ENCODE measurements around the gene SMYD3. TPM values are rescaled to one million over a fixed set of nuclear protein-coding genes. Genes with fewer than 3 reads are reported as not detected.

The SMYD3 gene
- total and polyA plus RNA-seq, 2 of the 13 experiments (the other 11 are each of a cell fraction or from before 2014, with no cell fraction given), result 27.7 to 35.8 TPM

DNA sequence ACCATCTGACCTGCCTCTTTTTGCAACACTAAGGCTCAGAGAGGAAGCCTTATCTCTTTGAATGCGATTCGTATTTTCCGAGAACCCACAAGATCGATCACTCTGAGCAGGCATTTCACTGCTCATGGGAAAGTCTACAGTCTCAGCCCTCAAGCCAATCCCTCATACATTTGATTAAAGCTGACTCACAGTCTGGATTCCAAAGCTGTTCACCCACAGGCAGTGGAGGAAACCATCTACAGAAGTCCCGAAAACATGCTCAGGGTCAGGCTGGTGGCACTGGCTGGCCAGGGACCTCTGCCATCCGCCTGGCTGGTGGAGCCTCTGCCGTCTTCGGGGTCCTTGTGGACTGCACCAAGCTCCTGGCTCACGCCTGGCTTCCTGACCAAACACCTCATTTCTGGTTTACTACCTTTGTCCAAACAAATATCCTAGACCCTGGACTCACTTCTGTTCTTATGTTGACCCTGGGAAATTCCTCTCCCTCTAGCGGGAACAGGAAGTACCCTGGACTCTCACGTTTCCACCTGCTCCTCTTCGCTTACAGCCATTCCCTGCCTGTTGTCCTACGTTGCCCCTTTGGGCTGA lies 650.0 kb downstream of the SMYD3 start (continued):
- TF ChIP-seq, protein P1, sequence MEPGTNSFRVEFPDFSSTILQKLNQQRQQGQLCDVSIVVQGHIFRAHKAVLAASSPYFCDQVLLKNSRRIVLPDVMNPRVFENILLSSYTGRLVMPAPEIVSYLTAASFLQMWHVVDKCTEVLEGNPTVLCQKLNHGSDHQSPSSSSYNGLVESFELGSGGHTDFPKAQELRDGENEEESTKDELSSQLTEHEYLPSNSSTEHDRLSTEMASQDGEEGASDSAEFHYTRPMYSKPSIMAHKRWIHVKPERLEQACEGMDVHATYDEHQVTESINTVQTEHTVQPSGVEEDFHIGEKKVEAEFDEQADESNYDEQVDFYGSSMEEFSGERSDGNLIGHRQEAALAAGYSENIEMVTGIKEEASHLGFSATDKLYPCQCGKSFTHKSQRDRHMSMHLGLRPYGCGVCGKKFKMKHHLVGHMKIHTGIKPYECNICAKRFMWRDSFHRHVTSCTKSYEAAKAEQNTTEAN (CRISPR knock-in tag; conservative IDR thresholded peaks at IDR 0.05), result no peak
- no peak for TF ChIP-seq ZNF337 (CRISPR knock-in tag; IDR thresholded peaks at IDR 0.05; ENCODE audit: borderline replicate concordance, low read depth)
- TF ChIP-seq, protein P2, sequence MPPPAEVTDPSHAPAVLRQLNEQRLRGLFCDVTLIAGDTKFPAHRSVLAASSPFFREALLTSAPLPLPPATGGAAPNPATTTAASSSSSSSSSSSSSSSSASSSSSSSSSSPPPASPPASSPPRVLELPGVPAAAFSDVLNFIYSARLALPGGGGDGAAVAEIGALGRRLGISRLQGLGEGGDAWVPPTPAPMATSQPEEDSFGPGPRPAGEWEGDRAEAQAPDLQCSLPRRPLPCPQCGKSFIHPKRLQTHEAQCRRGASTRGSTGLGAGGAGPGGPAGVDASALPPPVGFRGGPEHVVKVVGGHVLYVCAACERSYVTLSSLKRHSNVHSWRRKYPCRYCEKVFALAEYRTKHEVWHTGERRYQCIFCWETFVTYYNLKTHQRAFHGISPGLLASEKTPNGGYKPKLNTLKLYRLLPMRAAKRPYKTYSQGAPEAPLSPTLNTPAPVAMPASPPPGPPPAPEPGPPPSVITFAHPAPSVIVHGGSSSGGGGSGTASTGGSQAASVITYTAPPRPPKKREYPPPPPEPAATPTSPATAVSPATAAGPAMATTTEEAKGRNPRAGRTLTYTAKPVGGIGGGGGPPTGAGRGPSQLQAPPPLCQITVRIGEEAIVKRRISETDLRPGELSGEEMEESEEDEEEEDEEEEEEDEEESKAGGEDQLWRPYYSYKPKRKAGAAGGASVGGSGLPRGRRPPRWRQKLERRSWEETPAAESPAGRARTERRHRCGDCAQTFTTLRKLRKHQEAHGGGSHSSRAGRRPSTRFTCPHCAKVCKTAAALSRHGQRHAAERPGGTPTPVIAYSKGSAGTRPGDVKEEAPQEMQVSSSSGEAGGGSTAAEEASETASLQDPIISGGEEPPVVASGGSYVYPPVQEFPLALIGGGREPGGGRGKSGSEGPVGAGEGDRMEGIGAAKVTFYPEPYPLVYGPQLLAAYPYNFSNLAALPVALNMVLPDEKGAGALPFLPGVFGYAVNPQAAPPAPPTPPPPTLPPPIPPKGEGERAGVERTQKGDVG (CRISPR knock-in tag; IDR thresholded peaks at IDR 0.05; ENCODE audit: borderline replicate concordance), result no peak
- TF ChIP-seq, protein P3, sequence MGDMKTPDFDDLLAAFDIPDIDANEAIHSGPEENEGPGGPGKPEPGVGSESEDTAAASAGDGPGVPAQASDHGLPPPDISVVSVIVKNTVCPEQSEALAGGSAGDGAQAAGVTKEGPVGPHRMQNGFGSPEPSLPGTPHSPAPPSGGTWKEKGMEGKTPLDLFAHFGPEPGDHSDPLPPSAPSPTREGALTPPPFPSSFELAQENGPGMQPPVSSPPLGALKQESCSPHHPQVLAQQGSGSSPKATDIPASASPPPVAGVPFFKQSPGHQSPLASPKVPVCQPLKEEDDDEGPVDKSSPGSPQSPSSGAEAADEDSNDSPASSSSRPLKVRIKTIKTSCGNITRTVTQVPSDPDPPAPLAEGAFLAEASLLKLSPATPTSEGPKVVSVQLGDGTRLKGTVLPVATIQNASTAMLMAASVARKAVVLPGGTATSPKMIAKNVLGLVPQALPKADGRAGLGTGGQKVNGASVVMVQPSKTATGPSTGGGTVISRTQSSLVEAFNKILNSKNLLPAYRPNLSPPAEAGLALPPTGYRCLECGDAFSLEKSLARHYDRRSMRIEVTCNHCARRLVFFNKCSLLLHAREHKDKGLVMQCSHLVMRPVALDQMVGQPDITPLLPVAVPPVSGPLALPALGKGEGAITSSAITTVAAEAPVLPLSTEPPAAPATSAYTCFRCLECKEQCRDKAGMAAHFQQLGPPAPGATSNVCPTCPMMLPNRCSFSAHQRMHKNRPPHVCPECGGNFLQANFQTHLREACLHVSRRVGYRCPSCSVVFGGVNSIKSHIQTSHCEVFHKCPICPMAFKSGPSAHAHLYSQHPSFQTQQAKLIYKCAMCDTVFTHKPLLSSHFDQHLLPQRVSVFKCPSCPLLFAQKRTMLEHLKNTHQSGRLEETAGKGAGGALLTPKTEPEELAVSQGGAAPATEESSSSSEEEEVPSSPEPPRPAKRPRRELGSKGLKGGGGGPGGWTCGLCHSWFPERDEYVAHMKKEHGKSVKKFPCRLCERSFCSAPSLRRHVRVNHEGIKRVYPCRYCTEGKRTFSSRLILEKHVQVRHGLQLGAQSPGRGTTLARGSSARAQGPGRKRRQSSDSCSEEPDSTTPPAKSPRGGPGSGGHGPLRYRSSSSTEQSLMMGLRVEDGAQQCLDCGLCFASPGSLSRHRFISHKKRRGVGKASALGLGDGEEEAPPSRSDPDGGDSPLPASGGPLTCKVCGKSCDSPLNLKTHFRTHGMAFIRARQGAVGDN (CRISPR knock-in tag; IDR thresholded peaks at IDR 0.05), result peak; percentile 87
- TF ChIP-seq SIX4 (CRISPR knock-in tag; IDR thresholded peaks at IDR 0.05), result 0 out of 2 replicates have a peak, but pooled peaks have one; percentile 21
- no peak for TF ChIP-seq FIP1L1 (IDR thresholded peaks at IDR 0.05; ENCODE audit: borderline replicate concordance, insufficient read depth, low read depth, low read length)
- no peak for TF ChIP-seq ELF4 (CRISPR knock-in tag; IDR thresholded peaks at IDR 0.05; ENCODE audit: borderline replicate concordance)
- TF ChIP-seq HNF4G (IDR thresholded peaks at IDR 0.05; ENCODE audit: borderline replicate concordance, low read depth, low read length), result peak; percentile 51; the same call in 1 of the 2 replicates
- TF ChIP-seq HNF4G (CRISPR knock-in tag; IDR thresholded peaks at IDR 0.05; ENCODE audit: borderline replicate concordance, low read depth), result no peak
- TF ChIP-seq ZNF432 (CRISPR knock-in tag; IDR thresholded peaks at IDR 0.05; ENCODE audit: borderline replicate concordance), result no peak
- TF ChIP-seq, protein P4, sequence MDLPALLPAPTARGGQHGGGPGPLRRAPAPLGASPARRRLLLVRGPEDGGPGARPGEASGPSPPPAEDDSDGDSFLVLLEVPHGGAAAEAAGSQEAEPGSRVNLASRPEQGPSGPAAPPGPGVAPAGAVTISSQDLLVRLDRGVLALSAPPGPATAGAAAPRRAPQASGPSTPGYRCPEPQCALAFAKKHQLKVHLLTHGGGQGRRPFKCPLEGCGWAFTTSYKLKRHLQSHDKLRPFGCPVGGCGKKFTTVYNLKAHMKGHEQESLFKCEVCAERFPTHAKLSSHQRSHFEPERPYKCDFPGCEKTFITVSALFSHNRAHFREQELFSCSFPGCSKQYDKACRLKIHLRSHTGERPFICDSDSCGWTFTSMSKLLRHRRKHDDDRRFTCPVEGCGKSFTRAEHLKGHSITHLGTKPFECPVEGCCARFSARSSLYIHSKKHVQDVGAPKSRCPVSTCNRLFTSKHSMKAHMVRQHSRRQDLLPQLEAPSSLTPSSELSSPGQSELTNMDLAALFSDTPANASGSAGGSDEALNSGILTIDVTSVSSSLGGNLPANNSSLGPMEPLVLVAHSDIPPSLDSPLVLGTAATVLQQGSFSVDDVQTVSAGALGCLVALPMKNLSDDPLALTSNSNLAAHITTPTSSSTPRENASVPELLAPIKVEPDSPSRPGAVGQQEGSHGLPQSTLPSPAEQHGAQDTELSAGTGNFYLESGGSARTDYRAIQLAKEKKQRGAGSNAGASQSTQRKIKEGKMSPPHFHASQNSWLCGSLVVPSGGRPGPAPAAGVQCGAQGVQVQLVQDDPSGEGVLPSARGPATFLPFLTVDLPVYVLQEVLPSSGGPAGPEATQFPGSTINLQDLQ (CRISPR knock-in tag; IDR thresholded peaks at IDR 0.05), result no peak
- TF ChIP-seq ELF3 (CRISPR knock-in tag; IDR thresholded peaks at IDR 0.05), result peak; percentile 92
- no peak for TF ChIP-seq ZNF232 (CRISPR knock-in tag; IDR thresholded peaks at IDR 0.05; ENCODE audit: borderline replicate concordance)
- no peak for TF ChIP-seq ZNF543 (CRISPR knock-in tag; IDR thresholded peaks at IDR 0.05)
- no peak for TF ChIP-seq SYNCRIP (IDR thresholded peaks at IDR 0.05; ENCODE audit: insufficient read depth, low read depth, low read length)
- no peak for TF ChIP-seq TAF1 (CRISPR knock-in tag; IDR thresholded peaks at IDR 0.05)
